ENCODE results near the gene NOP16. TPM values are rescaled to one million over a fixed set of nuclear protein-coding genes. Genes with fewer than 3 reads are reported as not detected.

NOP16 gene
- total and polyA plus RNA-seq, 2 of the 13 experiments (the other 11 are each of a cell fraction or from before 2014, with no cell fraction given): 43.3 to 48.4 TPM

GRCh38 chr5:176388444-176389134 lies at the start of gene NOP16, which contains the start of gene HIGD2A (continued):
- no peak for TF ChIP-seq ZNF646 (CRISPR knock-in tag; IDR thresholded peaks at IDR 0.05)
- 0 out of 2 replicates have a peak, but pooled peaks have one; percentile 24 for TF ChIP-seq ZNF766 (CRISPR knock-in tag; IDR thresholded peaks at IDR 0.05; ENCODE audit: borderline replicate concordance)
- no peak for TF ChIP-seq XBP1 (CRISPR knock-in tag; IDR thresholded peaks at IDR 0.05)
- no peak for TF ChIP-seq RBAK (CRISPR knock-in tag; IDR thresholded peaks at IDR 0.05)
- no peak; the same call in 1 of the 2 replicates for TF ChIP-seq ETV6 (CRISPR knock-in tag; conservative IDR thresholded peaks at IDR 0.05)
- TF ChIP-seq ZFP36L2 (CRISPR knock-in tag; IDR thresholded peaks at IDR 0.05): no peak
- TF ChIP-seq POGZ (CRISPR knock-in tag; IDR thresholded peaks at IDR 0.05): peak; percentile 94
- peak in 1 of 2 experiments; percentile 67; a peak in 2 of 4 replicates for TF ChIP-seq ATF4 (CRISPR knock-in tag; IDR thresholded peaks at IDR 0.05)
- TF ChIP-seq GRHL1 (CRISPR knock-in tag; conservative IDR thresholded peaks at IDR 0.05): no peak
- peak; percentile 19 for TF ChIP-seq ZEB1 (IDR thresholded peaks at IDR 0.05; ENCODE audit: insufficient replicate concordance, low read depth)
- 0 out of 2 replicates have a peak, but pooled peaks have one; percentile 19 for TF ChIP-seq AFF4 (CRISPR knock-in tag; IDR thresholded peaks at IDR 0.05)
- TF ChIP-seq ZNF784 (CRISPR knock-in tag; IDR thresholded peaks at IDR 0.05; ENCODE audit: borderline replicate concordance): peak; percentile 91; the same call in 1 of the 2 replicates
- TF ChIP-seq HNRNPLL (IDR thresholded peaks at IDR 0.05; ENCODE audit: low read depth, low read length, poor library complexity, severe bottlenecking): peak; percentile 11
